MG63 (cell line): ENCODE data around the gene GALNT8. TPM values are rescaled to one million over a fixed set of nuclear protein-coding genes. Genes with fewer than 3 reads are reported as not detected.
A peak's percentile ranks its signal among the peaks of the same experiment; 100 is the strongest.
"Not testable (repeated sequence)": the region's sequence is repeated elsewhere in the genome, so short reads cannot be mapped to it uniquely, and the experiment has no call there.

Experiments
- DNase-seq: peaks from one replicate; pipeline ENCODE4 v3.0.0-alpha.2; 2020
- H3K27me3 ChIP-seq: fragments of 250-450 bp; sonication (Bioruptor Pico); 2 replicates; pipeline ENCODE4 v1.5.1; 2020; ENCODE audit warnings: mild to moderate bottlenecking, moderate library complexity
- H3K36me3 ChIP-seq: fragments of 250-450 bp; sonication (Bioruptor Pico); 2 replicates; pipeline ENCODE4 v1.5.1; 2020; ENCODE audit warnings: mild to moderate bottlenecking, moderate library complexity
- H3K4me3 ChIP-seq: fragments of 250-450 bp; sonication (Bioruptor Pico); 2 replicates; pipeline ENCODE4 v1.5.1; 2020; ENCODE audit warnings: mild to moderate bottlenecking, moderate library complexity
- H3K9me3 ChIP-seq: fragments of 250-450 bp; sonication (Bioruptor Pico); 2 replicates; pipeline ENCODE4 v1.5.1; 2020; ENCODE audit warnings: mild to moderate bottlenecking, moderate library complexity
- total RNA-seq: library from RNA; depleted of rRNA; stranded (reverse); fragments of >200 nt; shearing (Covaris generic); gene quantifications from 2 replicates; pipeline ENCODE4 v1.2.3, GENCODE V29; 2014; ENCODE audit warnings: low replicate concordance; rRNA removed

GALNT8 gene, protein sequence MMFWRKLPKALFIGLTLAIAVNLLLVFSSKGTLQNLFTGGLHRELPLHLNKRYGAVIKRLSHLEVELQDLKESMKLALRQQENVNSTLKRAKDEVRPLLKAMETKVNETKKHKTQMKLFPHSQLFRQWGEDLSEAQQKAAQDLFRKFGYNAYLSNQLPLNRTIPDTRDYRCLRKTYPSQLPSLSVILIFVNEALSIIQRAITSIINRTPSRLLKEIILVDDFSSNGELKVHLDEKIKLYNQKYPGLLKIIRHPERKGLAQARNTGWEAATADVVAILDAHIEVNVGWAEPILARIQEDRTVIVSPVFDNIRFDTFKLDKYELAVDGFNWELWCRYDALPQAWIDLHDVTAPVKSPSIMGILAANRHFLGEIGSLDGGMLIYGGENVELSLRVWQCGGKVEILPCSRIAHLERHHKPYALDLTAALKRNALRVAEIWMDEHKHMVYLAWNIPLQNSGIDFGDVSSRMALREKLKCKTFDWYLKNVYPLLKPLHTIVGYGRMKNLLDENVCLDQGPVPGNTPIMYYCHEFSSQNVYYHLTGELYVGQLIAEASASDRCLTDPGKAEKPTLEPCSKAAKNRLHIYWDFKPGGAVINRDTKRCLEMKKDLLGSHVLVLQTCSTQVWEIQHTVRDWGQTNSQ
- not detected in 2 replicates for total RNA-seq

DNA sequence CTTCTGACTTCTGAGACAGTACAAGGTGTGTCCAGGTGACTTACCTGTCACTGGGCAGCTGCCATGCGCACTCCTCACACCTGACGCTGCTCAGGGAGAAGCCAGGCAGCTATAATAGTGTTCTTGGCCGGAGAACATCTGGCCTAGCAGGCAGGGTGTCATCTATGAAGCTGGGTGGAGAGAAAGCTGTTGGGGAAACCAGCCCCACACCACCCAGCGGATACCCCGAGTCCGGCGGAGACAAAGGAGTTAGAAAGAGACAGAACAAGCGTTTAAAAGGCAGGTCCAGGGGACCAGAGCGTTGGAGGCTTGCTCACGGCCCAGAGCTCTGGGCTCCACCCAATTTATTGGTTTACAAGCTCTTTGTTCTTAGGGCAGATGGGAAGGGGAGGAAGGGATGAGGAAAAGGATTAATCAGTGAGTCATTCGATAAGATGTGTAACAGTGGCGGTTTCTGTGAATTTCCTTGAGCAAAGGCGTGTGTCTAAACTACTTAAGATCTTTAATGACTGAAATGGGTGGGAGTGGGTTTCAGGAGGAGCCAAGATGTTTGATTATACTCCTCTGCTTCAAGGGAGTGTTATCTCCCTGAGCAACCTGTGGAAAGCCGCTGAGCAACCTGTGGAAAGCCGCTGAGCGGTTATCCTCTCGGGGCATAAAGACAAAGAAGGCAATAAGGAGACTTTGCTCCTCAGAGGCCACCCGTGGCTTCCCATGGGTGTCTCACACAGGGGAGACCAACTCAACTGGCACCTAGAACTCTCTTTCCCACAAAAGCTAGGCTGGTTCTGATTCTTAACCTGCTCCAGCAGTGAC is at the start of gene GALNT8:
Gene GALNT8, plus strand, starts transcription at position 580 of the 816 bp plus-strand sequence. CDS start 278 bp downstream, outside the sequence.
- Histone ChIP-seq H3K4me3 (no peak within 1 kb of the TSS), H3K27me3 (peaks cover 3% of the 10 kb centered on the region), H3K9me3 (no peaks in the 10 kb centered on the region), H3K36me3 (no peaks in the 10 kb centered on the region)
- DNase-seq = no peak

DNA sequence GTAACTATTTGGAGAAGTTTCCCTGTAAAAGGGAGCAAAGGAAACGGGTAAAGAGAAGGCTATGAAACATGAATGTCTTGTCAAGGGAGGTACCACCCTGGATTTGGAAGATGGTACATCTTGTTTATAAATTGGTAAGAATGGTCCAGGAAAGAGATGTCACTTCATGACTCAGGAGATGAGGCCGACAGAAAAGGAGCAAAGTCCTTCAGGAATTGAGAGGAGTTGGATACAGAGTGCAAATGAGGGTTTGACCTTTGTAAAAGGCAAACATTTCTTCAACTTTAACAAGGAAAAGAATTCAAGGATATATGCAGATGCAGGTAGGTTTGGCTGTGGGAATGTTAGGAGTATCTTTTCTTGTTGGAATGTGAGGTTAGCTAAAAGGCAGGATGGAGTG is 40.5 kb upstream of the GALNT8 start:
- no peak for DNase-seq
- no peak overlapping the region for H3K4me3 ChIP-seq
- H3K36me3 ChIP-seq = peaks cover 11% of the 10 kb centered on the region

DNA sequence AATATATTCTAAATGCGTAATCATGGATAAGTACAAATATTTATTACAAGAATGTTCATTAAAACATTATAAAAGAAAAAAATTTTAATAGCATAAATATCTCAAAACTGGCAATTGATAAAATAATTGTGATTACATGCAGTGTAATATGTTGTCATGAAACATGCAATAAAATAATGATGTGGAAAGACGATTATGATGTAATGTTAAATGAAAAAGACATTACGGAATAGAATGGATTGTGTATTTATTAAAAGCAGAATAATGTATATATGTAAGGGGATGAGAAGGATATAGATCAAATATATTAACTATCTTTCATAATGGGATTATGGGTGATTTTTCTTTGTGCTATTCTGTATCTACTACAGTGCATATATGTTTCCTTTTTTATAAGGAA is 38.5 kb upstream of the GALNT8 start:
- no peaks in the 10 kb centered on the region for H3K27me3 ChIP-seq
- no peak for DNase-seq
- peaks cover 11% of the 10 kb centered on the region for H3K36me3 ChIP-seq
- H3K4me3 ChIP-seq = no peak overlapping the region
- H3K9me3 ChIP-seq = no peaks in the 10 kb centered on the region

More for the DNA sequence above, 40.5 kb upstream of the GALNT8 start:
- Histone ChIP-seq H3K27me3 (no peaks in the 10 kb centered on the region), H3K9me3 (no peaks in the 10 kb centered on the region)

DNA sequence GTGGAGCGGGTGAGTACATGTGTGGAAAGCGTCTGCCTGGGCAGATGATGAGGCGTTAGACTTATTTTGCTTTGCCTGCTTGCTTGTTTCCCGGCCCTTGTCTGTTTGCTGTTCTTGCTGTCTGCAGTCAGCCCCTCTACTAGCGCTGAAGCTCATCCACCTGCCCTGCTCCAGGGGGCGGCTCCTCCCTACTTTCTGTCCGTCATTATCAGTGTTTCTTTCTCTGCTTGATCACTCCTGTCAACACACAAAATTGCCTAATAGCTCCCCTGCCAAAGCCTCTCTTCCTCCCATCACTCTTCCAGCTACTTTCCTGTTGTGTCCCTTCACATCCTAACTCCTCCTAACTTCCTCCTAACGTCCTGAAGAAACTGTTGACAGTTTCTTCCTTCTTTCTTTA is 34.9 kb upstream of the GALNT8 start:
- no peak for DNase-seq
- Histone ChIP-seq H3K27me3 (no peaks in the 10 kb centered on the region), H3K4me3 (no peak overlapping the region), H3K36me3 (peaks cover 11% of the 10 kb centered on the region), H3K9me3 (no peaks in the 10 kb centered on the region)

DNA sequence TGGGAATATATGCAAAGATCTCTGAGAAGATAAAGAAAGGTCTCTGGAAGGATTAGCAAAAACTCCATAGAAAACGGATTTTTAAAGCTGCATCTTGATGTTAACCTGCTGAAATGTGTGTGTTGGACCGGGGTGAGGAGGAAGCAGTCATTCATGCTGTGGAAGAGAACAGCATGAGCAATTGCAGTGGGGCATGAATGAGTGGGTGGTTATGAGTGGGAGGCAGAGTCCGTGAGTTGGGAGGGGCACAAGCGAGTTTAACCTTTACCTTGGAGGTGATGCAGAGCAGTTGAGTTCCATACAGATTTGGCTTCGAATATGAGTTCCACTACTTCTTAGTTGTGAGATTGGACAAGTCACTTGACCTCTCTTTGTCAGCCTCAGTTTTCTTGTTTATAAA is 29.4 kb upstream of the GALNT8 start:
- no peak for DNase-seq
- Histone ChIP-seq H3K9me3 (no peaks in the 10 kb centered on the region), H3K36me3 (peaks cover 2% of the 10 kb centered on the region), H3K4me3 (no peak overlapping the region), H3K27me3 (no peaks in the 10 kb centered on the region)

DNA sequence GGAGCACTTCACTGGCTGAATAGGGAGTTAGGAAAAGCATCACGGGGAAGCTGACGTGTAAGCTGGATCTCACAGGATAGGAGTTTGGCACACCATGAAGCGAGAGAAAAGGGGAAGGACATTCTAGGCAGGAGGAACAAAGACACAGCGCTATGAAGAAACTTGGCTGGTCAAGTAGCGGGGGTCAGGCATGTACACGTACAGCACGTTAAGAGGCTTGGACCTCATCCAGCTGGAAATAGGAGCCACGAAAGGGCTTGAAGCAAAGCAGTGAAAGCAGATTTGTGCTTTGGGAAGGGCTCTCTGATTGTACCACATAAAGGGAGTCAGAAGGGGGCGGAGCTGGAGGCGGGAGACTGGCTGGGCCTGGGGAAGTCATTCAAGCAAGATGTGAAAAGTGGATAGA is 19.6 kb upstream of the GALNT8 start:
- H3K36me3 ChIP-seq = no peaks in the 10 kb centered on the region
- H3K27me3 ChIP-seq = no peaks in the 10 kb centered on the region
- no peak for DNase-seq
- no peak overlapping the region for H3K4me3 ChIP-seq
- H3K9me3 ChIP-seq = no peaks in the 10 kb centered on the region

DNA sequence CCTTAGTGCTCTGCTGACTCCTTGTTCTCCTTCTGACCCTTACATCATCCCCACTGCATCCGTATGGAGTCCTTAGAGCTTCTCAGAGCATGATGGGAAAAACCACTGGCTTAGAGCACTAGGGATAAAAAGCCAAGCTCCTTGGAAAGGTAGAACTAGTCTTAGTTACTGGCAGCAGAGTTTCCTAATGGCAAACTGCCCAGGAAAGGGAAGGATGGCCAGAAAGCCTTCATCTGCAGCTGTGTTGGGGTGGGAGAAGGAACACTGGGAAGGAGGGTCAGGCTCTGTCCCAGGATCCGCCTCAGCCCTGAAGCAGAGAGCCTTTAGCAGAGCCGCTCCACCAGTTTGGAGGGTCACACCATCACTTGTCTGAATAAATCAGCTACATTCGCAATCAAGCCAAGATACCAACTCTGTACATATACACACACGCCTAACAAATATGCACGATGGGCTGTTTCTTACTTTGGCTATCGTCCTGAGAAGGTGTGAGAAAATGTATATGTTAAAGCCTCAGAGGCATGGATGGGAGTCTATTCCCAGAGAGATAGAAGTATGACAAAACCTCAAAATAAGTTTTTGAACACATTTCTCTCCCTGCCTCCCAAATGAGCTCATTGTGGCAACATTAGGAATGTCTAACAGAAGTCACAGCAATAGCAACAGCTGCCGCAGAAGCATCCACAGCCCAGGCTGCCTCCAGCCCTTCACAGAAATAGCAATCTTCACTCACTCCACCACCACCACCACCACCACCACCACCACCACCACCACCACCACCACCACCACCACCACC is 18.6 kb upstream of the GALNT8 start:
- no peak overlapping the region for H3K4me3 ChIP-seq
- no peaks in the 10 kb centered on the region for H3K27me3 ChIP-seq
- DNase-seq = peak; percentile 7
- no peaks in the 10 kb centered on the region for H3K9me3 ChIP-seq
- H3K36me3 ChIP-seq = no peaks in the 10 kb centered on the region

DNA sequence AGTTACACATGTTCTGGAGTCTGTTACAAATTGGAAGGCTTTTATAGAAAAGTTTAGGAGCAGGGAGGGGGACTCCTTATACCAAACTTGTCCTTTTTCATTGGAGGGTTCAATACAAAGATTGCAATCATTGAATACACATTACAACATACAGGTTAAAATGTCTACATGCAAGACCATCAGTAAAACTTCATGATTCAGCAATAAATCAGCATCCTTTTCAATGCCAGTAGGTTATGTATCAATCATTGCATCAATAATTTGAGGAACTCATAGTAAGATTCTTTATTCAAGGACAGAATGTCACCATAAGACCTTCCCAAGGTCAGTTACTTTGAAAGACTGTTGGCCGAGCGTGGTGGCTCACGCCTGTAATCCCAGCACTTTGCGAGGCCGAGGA is 16.5 kb upstream of the GALNT8 start:
- H3K36me3 ChIP-seq = no peaks in the 10 kb centered on the region
- peaks cover 13% of the 10 kb centered on the region for H3K27me3 ChIP-seq
- H3K4me3 ChIP-seq = no peak overlapping the region
- H3K9me3 ChIP-seq = no peaks in the 10 kb centered on the region
- no peak for DNase-seq

DNA sequence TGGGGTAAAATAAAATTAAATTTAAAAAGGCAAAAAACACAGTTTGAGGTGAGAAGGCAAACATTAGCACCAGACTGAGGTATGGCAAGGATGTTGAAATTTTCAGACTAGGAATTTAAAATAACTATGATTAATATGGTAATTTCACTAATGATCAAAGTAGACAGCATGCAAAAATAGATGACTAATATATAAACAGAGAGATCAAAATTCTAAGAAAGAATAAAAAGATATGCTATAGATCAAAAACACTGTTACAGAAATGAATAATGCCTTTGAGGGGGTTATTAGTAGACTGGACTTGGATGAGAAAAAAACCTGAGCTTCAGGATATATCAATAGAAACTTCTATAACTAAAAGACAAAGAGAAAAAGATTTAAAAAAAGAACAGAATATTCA is 14.4 kb upstream of the GALNT8 start:
- Histone ChIP-seq H3K9me3 (no peaks in the 10 kb centered on the region), H3K4me3 (no peak overlapping the region), H3K27me3 (peaks cover 16% of the 10 kb centered on the region), H3K36me3 (no peaks in the 10 kb centered on the region)
- DNase-seq = no peak

DNA sequence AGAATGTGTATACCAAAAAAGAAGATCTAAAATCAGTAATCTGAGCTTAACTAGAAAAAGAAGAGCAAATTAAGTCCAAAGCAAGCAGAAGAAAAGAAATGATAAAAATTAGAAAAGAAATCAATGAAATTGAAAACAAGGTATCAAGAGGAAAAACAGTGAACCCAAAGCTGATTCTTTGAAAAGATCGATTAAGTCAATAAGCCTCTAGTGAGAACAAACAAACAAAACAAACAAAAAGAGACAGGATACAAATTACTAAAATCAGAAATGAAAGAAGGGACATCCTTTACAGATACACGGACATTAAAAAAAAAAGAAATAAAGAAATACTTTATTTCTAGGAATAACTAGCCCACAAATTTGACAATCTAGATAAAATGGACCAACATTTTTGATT is 12.9 kb upstream of the GALNT8 start:
- no peak for DNase-seq
- no peaks in the 10 kb centered on the region for H3K36me3 ChIP-seq

DNA sequence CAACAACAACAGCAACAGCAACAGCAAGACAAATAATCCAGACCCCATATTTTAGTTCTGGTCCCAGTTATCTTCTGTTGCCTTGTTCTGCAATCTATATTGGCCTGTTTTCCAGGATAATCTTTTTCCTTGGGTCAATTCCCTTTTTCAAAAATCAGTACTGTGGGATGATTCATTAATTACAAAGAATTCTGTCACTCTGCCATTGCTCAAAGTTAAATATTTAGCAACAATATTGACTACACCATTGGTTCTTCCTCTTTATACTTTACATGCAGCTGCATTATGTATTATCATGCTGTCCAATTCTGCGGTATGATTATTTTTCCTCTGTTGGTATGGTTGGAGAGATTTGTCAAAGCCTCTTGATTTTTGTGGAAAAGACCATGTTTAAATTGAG is 10.1 kb upstream of the GALNT8 start:
- Histone ChIP-seq H3K36me3 (no peaks in the 10 kb centered on the region), H3K27me3 (peaks cover 19% of the 10 kb centered on the region), H3K4me3 (no peak overlapping the region), H3K9me3 (no peaks in the 10 kb centered on the region)
- DNase-seq = no peak

More for the DNA sequence above, 12.9 kb upstream of the GALNT8 start:
- no peaks in the 10 kb centered on the region for H3K9me3 ChIP-seq
- no peak overlapping the region for H3K4me3 ChIP-seq
- H3K27me3 ChIP-seq = peaks cover 19% of the 10 kb centered on the region

DNA sequence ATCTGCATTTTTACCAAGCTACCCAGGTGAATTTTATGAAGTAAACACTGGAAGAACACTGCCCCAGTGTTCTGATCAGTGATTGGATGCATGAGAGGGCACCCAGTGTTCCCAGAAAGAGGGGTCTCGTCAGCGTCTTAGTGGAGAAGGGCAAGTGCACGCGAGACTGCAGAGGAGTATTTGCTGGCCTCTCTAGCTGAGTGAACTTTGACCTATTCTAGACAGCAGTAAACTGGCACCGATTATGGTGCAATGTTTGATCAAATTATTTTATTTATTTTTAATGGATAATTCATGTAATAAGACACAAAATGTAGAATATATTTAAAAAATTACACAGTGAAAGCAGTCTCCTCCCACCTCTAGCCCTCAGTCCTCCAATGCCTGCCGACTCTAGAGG is 5.3 kb upstream of the GALNT8 start:
- no peaks in the 10 kb centered on the region for H3K36me3 ChIP-seq
- peaks cover 4% of the 10 kb centered on the region for H3K27me3 ChIP-seq
- no peak for DNase-seq
- H3K4me3 ChIP-seq = no peak overlapping the region
- H3K9me3 ChIP-seq = no peaks in the 10 kb centered on the region

DNA sequence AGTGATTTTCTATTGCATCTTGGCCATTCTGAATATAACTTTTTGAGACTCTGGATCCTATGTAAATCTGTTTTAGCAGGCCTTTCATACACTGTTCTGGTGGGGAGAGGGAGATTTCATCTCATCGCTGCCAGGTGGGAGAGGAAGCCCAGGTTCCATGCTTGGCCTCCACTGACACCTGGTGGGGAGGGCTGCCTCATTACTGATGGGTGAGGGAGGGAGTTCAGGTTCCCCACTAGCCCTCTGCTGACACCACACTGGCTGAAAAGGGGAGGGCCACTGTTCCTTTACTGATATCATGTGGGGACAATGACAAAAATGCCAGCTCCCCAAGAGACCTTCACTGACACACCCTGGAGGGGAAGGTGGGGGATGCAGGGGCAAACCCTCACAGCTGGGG is 2.4 kb upstream of the GALNT8 start:
- Histone ChIP-seq H3K4me3 (no peak overlapping the region), H3K36me3 (no peaks in the 10 kb centered on the region), H3K27me3 (peaks cover 3% of the 10 kb centered on the region), H3K9me3 (no peaks in the 10 kb centered on the region)
- DNase-seq = no peak

DNA sequence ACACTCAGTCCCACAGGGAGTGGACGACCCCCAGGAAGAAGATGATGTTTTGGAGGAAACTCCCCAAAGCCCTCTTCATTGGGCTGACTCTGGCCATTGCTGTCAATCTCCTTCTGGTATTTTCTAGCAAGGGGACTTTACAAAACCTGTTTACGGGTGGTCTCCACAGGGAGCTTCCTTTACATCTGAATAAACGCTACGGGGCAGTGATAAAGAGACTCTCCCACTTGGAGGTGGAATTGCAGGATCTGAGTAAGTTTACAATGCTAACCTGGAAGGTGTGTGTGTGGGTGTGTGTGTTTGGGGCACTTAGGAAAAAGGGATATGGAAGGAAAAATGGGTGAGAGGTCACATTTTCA is 416 bp downstream of the GALNT8 start:
- Histone ChIP-seq H3K27me3 (peaks cover 3% of the 10 kb centered on the region), H3K9me3 (no peaks in the 10 kb centered on the region), H3K36me3 (no peaks in the 10 kb centered on the region), H3K4me3 (no peak overlapping the region)
- no peak for DNase-seq

DNA sequence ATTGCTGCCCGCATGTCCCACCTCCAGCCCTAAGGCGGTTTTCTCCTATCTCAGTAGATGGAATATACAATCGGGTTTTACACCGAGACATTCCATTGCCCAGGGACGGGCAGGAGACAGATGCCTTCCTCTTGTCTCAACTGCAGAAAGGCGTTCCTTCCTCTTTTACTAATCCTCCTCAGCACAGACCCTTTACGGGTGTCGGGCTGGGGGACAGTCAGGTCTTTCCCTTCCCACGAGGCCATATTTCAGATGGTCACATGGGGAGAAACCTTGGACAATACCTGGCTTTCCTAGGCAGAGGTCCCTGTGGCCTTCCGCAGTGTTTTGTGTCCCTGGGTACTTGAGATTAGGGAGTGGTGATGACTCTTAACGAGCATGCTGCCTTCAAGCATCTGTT is 1.4 kb downstream of the GALNT8 start:
- DNase-seq, H3K27me3 ChIP-seq, H3K36me3 ChIP-seq, H3K4me3 ChIP-seq, H3K9me3 ChIP-seq: not testable (repeated sequence)

DNA sequence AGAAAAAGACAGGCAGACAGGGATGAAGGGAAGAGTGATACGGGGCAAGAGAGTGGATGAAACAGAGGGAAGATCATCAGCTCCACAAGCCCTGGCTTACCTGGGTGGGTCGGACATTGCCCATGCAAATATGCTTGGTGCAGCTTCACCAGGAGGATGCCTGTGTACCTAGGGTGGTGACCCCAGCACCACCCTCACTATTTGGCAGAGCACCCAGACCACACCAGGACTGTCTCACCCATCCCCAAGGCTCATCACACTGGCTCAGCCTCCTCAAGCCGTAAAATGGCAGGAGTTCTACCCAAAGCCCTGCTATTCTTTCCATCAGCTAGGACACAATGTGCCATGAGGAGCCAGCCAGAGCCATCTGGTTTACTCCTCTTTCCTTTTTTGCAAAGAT is 3.0 kb downstream of the GALNT8 start:
- Histone ChIP-seq H3K9me3 (no peaks in the 10 kb centered on the region), H3K4me3 (no peak overlapping the region), H3K27me3 (peaks cover 3% of the 10 kb centered on the region), H3K36me3 (no peaks in the 10 kb centered on the region)
- no peak for DNase-seq

DNA sequence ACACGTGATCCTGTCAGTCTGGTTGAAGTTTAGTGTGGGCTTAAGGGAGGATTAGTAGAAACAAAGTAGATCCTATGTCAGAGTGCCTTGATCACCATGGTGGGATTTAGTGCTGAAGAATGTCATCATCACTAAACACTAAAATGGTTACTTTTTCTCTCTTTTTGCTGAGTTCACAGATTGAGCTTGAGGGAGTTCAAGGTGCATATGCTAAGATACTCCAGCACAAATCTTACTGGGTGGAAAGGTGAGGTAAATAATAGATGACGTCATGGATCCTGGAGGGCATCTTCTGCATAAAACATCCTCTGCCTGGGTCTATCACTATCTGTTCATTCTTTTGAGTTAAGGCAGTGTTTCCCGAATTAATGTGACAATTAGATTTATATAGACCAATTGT is 4.9 kb downstream of the GALNT8 start:
- H3K36me3 ChIP-seq = no peaks in the 10 kb centered on the region
- DNase-seq = no peak
- no peak overlapping the region for H3K4me3 ChIP-seq
- peaks cover 6% of the 10 kb centered on the region for H3K27me3 ChIP-seq
- no peaks in the 10 kb centered on the region for H3K9me3 ChIP-seq
